GM12878 (cell line): Measurements from ENCODE around the gene PRSS2. TPM values are rescaled to one million over a fixed set of nuclear protein-coding genes. Genes with fewer than 3 reads are reported as not detected.
A peak's percentile ranks its signal among the peaks of the same experiment; 100 is the strongest.
"Not testable (repeated sequence)": the region's sequence is repeated elsewhere in the genome, so short reads cannot be mapped to it uniquely, and the experiment has no call there.

Experiments
- ATAC-seq: fragments of 200-7000 bp; cut with Tn5 transposase; 3 replicates; pipeline ENCODE4 v1.9.1; 2020; ENCODE audit warnings: mild to moderate bottlenecking, moderate library complexity
- BruUV-seq: library from RNA; stranded (reverse); fragments of 400-500 nt; replicated peaks from 2 replicates; lab custom pipeline; 2021; lab: Mats Ljungman, UMichigan
- CTCF ChIA-PET: fragments of 300-600 bp; sonication (Branson Sonifier 250); formaldehyde crosslinking; extraction: SDS; loops from one replicate; lab custom pipeline; 2021; ENCODE audit warnings: inconsistent platforms; lab: Yijun Ruan, JAX
- POLR2A ChIA-PET: fragments of 350-600 bp; formaldehyde crosslinking; extraction: SDS; loops from one replicate; lab custom pipeline; 2021; ENCODE audit warnings: inconsistent platforms; lab: Charles Lee
- RAD21 ChIA-PET: fragments of 300-600 bp; sonication (Branson Sonifier 250); formaldehyde crosslinking; loops from one replicate; lab custom pipeline; 2023; ENCODE audit warnings: antibody characterized with exemption; ENCODE audit not compliant: unreplicated experiment; lab: Charles Lee
- SMC1A ChIA-PET: fragments of 300-600 bp; sonication (Branson Sonifier 250); formaldehyde crosslinking; loops from one replicate; lab custom pipeline; 2023; ENCODE audit not compliant: unreplicated experiment, uncharacterized antibody; lab: Charles Lee
- DNase-seq: peaks from one replicate; pipeline ENCODE4 v3.0.0-alpha.2; 2011; ENCODE audit warnings: low read depth, low spot score
- FAIRE-seq: peaks from 3 replicates; lab custom pipeline; 2011; peaks lifted over from hg19 to GRCh38; lab: Jason Lieb, UNC
- H2AFZ ChIP-seq: 2 replicates; pipeline ENCODE4 v1.6.0; 2011; ENCODE audit warnings: low read depth, low read length, control low read depth; ENCODE audit not compliant: control insufficient read depth
- H3K27ac ChIP-seq: 2 replicates; pipeline ENCODE4 v1.5.1; 2011; ENCODE audit warnings: control low read depth; ENCODE audit not compliant: control insufficient read depth, insufficient read depth
- H3K27me3 ChIP-seq, 2 experiments: replicated peaks in 1 of 2; 2 replicates each; pipeline versions ENCODE4 v1.6.0 to v1.6.1; 2011; ENCODE audit warnings: low read length in 1 of 2; ENCODE audit not compliant: control insufficient read depth in 2 of 2, insufficient read depth in 2 of 2
- H3K36me3 ChIP-seq, 2 experiments: 2 replicates each; pipeline ENCODE4 v1.5.1; 2011; ENCODE audit warnings: low read length in 1 of 2; ENCODE audit not compliant: control insufficient read depth in 2 of 2, insufficient read depth in 2 of 2
- H3K4me1 ChIP-seq: 2 replicates; pipeline ENCODE4 v1.6.1; 2011; ENCODE audit warnings: mild to moderate bottlenecking, low read length, moderate library complexity, mixed read lengths; ENCODE audit not compliant: control insufficient read depth, insufficient read depth
- H3K4me2 ChIP-seq: 2 replicates; pipeline ENCODE4 v1.6.0; 2011; ENCODE audit warnings: control low read depth; ENCODE audit not compliant: control insufficient read depth, insufficient read depth
- H3K4me3 ChIP-seq: fragments of 200-600 bp; sonication (generic); 2 replicates; pipeline ENCODE4 v1.5.1; 2016
- H3K79me2 ChIP-seq: 2 replicates; pipeline ENCODE4 v1.6.0; 2011; ENCODE audit warnings: low read length; ENCODE audit not compliant: control insufficient read depth, insufficient read depth
- H3K9ac ChIP-seq: 2 replicates; pipeline ENCODE4 v1.8.0; 2011; ENCODE audit warnings: low read length, control low read depth, mixed read lengths; ENCODE audit not compliant: control insufficient read depth, insufficient read depth
- H3K9me3 ChIP-seq: replicated peaks from 3 replicates; pipeline ENCODE4 v1.5.1; 2011; ENCODE audit warnings: mild to moderate bottlenecking, low read length; ENCODE audit not compliant: control insufficient read depth, insufficient read depth
- H4K20me1 ChIP-seq: 2 replicates; pipeline ENCODE4 v1.6.0; 2011; ENCODE audit not compliant: control insufficient read depth, insufficient read depth
- E4F1 ChIP-seq: fragments of 450-650 bp; IDR thresholded peaks from 2 replicates; pipeline ENCODE4 v1.6.1; 2018; ENCODE audit warnings: borderline replicate concordance, mild to moderate bottlenecking; ENCODE audit not compliant: partially characterized antibody
- NFXL1 ChIP-seq: fragments of 450-650 bp; IDR thresholded peaks from 2 replicates; pipeline ENCODE4 v1.6.1; 2017; ENCODE audit warnings: antibody characterized with exemption, mild to moderate bottlenecking, borderline replicate concordance
- NR2C2 ChIP-seq: IDR thresholded peaks from 2 replicates; pipeline ENCODE4 v1.6.1; 2011; ENCODE audit warnings: borderline replicate concordance, low read depth; ENCODE audit not compliant: control insufficient read depth, insufficient read length
- POLR2AphosphoS2 ChIP-seq: IDR thresholded peaks from 2 replicates; pipeline ENCODE4 v1.6.1; 2011; ENCODE audit warnings: low read depth, mild to moderate bottlenecking, low read length, improper control_type of control experiment, moderate library complexity
- SMC3 ChIP-seq: IDR thresholded peaks from 2 replicates; pipeline ENCODE4 v1.6.1; 2011; ENCODE audit warnings: low read length, improper control_type of control experiment, borderline replicate concordance
- SP1 ChIP-seq: IDR thresholded peaks from one replicate; pipeline ENCODE4 v1.6.1; 2011; ENCODE audit warnings: low read depth, low read length
- SREBF2 ChIP-seq: IDR thresholded peaks from 2 replicates; pipeline ENCODE4 v1.6.1; 2012; ENCODE audit warnings: mild to moderate bottlenecking, low read length
- SUZ12 ChIP-seq: fragments of 200-600 bp; sonication (generic); IDR thresholded peaks from one replicate; pipeline ENCODE4 v1.6.1; 2018; ENCODE audit warnings: antibody characterized with exemption, mild to moderate bottlenecking; ENCODE audit not compliant: unreplicated experiment
- ZBTB11 ChIP-seq: fragments of 450-650 bp; formaldehyde crosslinking; IDR thresholded peaks from 2 replicates; pipeline ENCODE4 v1.5.0; 2022; ENCODE audit warnings: mild to moderate bottlenecking, missing genetic modification characterization
- ZNF24 ChIP-seq: fragments of 450-650 bp; IDR thresholded peaks from 2 replicates; pipeline ENCODE4 v1.6.1; 2017; ENCODE audit warnings: antibody characterized with exemption, mild to moderate bottlenecking
- WGBS: methylation state at CpG from one replicate; pipeline ENCODE4 v1.1.6; 2016; ENCODE audit warnings: low lambda C conversion rate; ENCODE audit not compliant: insufficient replicate concordance, insufficient coverage; ENCODE audit errors: missing lambda C conversion rate; 5-methylcytosine and 5-hydroxymethylcytosine counted together
- in situ Hi-C: fragments of 300-500 bp; cut with MboI; formaldehyde crosslinking; loops from 9 replicates; pipeline ENCODE4 v1.14.3; 2018; ENCODE audit warnings: mixed read lengths
- intact Hi-C: fragments of 100-400 bp; cut with micrococcal nuclease; formaldehyde crosslinking; loops from one replicate; pipeline ENCODE4 v1.14.2; 2022; ENCODE audit not compliant: unreplicated experiment
- polyA plus RNA-seq, 11 experiments: library from polyadenylated mRNA; depleted of rRNA in 4 of 11; unstranded in 6 of 11; stranded (reverse) in 5 of 11; fragments of >200 nt; fragmentation: Nextera tagmentation in 4 of 11; fragmentation: Illumina TruSeq in 1 of 11; extraction: Ambion mirVana in 4 of 11; extraction: Trizol in 1 of 11; gene quantifications; 1 replicate in 1 of 11; 2 replicates in 10 of 11; pipeline versions ENCODE4 v1.2.1 to v1.2.3, GENCODE V29; 2011 to 2016; ENCODE audit warnings: inconsistent platforms in 2 of 11, missing spikeins in 2 of 11, low read depth in 1 of 11
- total RNA-seq, 4 experiments: library from RNA; depleted of rRNA in 3 of 4; stranded (reverse); fragments of >200 nt in 3 of 4; fragmentation: Illumina TruSeq in 1 of 4; extraction: Trizol in 1 of 4; gene quantifications; 2 replicates each; pipeline versions ENCODE4 v1.2.1 to v1.2.3, GENCODE V29; 2013 to 2021

PRSS2 gene
- total and polyA plus RNA-seq, 10 of the 15 experiments (the other 5 are each of a cell fraction or from before 2014, with no cell fraction given), result 0.21 to 28.8 (median 0.41) TPM; not detected in 7

- H3K4me1 ChIP-seq, result peaks cover 19% of the 10 kb centered on the region
- ChIA-PET SMC1A (interaction anchor here (0.8 to 1.8 kb wide), 6 partner anchors 11 to 63 kb away, joined by 3 to 5 read pairs (median 4); no protein-coding TSS in a partner anchor), RAD21 (interaction anchor here (1.5 to 7.3 kb wide), 3 partner anchors 15 to 56 kb away, joined by 11 to 118 read pairs (median 31); no protein-coding TSS in a partner anchor), POLR2A (interaction anchor here (1.5 kb wide), 1 partner anchor 38 kb away, joined by 5 read pairs; no protein-coding TSS in a partner anchor), CTCF (interaction anchor here (3.0 to 3.2 kb wide), 2 partner anchors 41 to 55 kb away, joined by 13 to 14 read pairs; no protein-coding TSS in a partner anchor)
- 51% methylated on average over 3 of the region's 3 CpGs for WGBS
- H3K27me3 ChIP-seq, DNase-seq, intact Hi-C loops, H3K4me3 ChIP-seq, H3K36me3 ChIP-seq, BruUV-seq, H3K4me2 ChIP-seq, H3K9ac ChIP-seq, FAIRE-seq, H3K9me3 ChIP-seq, in situ Hi-C loops, H3K79me2 ChIP-seq, H4K20me1 ChIP-seq, H3K27ac ChIP-seq, H2AFZ ChIP-seq, ATAC-seq: not testable (repeated sequence)
These were observed 1.9 kb upstream of the PRSS2 start for GRCh38 chr7:142768885-142769284.

DNA sequence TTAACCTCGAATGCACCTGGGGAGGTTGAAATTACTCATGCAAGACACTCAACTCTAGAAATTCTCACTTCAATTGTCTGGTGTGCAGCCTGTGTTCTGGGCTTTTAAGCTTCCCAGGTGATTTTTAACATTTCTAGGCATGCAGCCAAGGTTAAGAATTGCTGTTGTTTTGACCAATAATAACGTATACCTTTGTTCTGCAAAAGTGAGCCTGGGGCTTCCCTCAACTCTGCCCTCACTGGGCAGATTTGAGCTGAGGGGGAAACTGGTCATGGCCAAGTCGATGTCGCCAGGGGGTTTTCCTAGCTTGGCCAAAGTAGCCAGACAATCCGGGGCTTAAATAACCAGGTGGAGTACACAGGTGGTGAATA is 568 bp downstream of the PRSS2 start:
- Histone ChIP-seq H2AFZ (no peak overlapping the region), H4K20me1 (no peaks in the 10 kb centered on the region), H3K79me2 (no peaks in the 10 kb centered on the region), H3K4me2 (peak overlapping the region; percentile 57), H3K27me3 (no peaks in the 10 kb centered on the region), H3K4me1 (peaks cover 19% of the 10 kb centered on the region), H3K36me3 (no peaks in the 10 kb centered on the region), H3K9ac (no peak overlapping the region), H3K4me3 (no peak overlapping the region), H3K9me3 (no peaks in the 10 kb centered on the region), H3K27ac (no peak overlapping the region)
- in situ Hi-C loops, result no loop called here
- ChIA-PET RAD21 (interaction anchor here (0.7 to 7.3 kb wide), 14 partner anchors 12 to 187 kb away, joined by 3 to 118 read pairs (median 4); partner anchors contain the start of gene PRSS1), SMC1A (interaction anchor here (0.6 to 5.3 kb wide), 13 partner anchors 10 to 1363 kb away, joined by 3 to 44 read pairs (median 3); no protein-coding TSS in a partner anchor), CTCF (interaction anchor here (0.7 to 6.0 kb wide), 11 partner anchors 11 to 139 kb away, joined by 3 to 53 read pairs (median 5); no protein-coding TSS in a partner anchor), POLR2A (interaction anchor here (0.7 to 2.4 kb wide), 7 partner anchors 10 to 61 kb away, joined by 3 to 18 read pairs (median 3); no protein-coding TSS in a partner anchor)
- WGBS, result 1% methylated on average over 5 of the region's 5 CpGs
- no TSS peak for BruUV-seq
- FAIRE-seq (no peak), DNase-seq (peak; percentile 73), ATAC-seq (peak; percentile 89)
- intact Hi-C loops, result no loop called here
- no peak for TF ChIP-seq POLR2AphosphoS2
- TF ChIP-seq SREBF2, result no peak
- TF ChIP-seq NFXL1, result no peak
- TF ChIP-seq SP1, result no peak
- TF ChIP-seq ZBTB11 (CRISPR knock-in tag), result no peak
- no peak for TF ChIP-seq SUZ12
- no peak for TF ChIP-seq NR2C2
- no peak for TF ChIP-seq E4F1
- no peak for TF ChIP-seq SMC3
- no peak for TF ChIP-seq ZNF24
